H1 (cell line): ENCODE results near the gene APOM. TPM values are rescaled to one million over a fixed set of nuclear protein-coding genes. Genes with fewer than 3 reads are reported as not detected.

ENCODE experiments used
- CTCF ChIA-PET: fragments of 300-600 bp; sonication (Branson Sonifier 250); formaldehyde crosslinking; loops from one replicate; lab custom pipeline; 2021; ENCODE audit not compliant: partially characterized antibody; lab: Charles Lee
- POLR2A ChIA-PET: fragments of 300-600 bp; sonication (Branson Sonifier 250); formaldehyde crosslinking; loops from one replicate; lab custom pipeline; 2021; ENCODE audit warnings: inconsistent platforms; ENCODE audit not compliant: partially characterized antibody; lab: Charles Lee
- DNase-seq, 2 experiments: peaks; one replicate each; pipeline versions ENCODE4 v3.0.0 to v3.0.0-alpha.2; 2010 to 2022; ENCODE audit warnings: low spot score in 2 of 2, low read depth in 1 of 2, mixed read lengths in 1 of 2
- FAIRE-seq: peaks from 2 replicates; lab custom pipeline; 2011; peaks lifted over from hg19 to GRCh38; lab: Jason Lieb, UNC
- H2AFZ ChIP-seq: 2 replicates; pipeline ENCODE4 v1.8.1; 2012; ENCODE audit warnings: low read length, inconsistent platforms
- H2AK5ac ChIP-seq: 2 replicates; pipeline ENCODE4 v1.6.1; 2013; ENCODE audit warnings: low read depth, low read length
- H2BK120ac ChIP-seq: replicated peaks from 2 replicates; pipeline ENCODE3; 2013; ENCODE audit warnings: low read depth, low read length, inconsistent platforms
- H2BK12ac ChIP-seq: 2 replicates; pipeline ENCODE4 v1.6.1; 2013; ENCODE audit warnings: low read depth, low read length
- H2BK15ac ChIP-seq: 2 replicates; pipeline ENCODE4 v1.6.1; 2013; ENCODE audit warnings: low read length
- H2BK20ac ChIP-seq: 2 replicates; pipeline ENCODE4 v1.6.1; 2013; ENCODE audit warnings: low read length
- H2BK5ac ChIP-seq: 2 replicates; pipeline ENCODE4 v1.6.1; 2013; ENCODE audit warnings: low read depth, low read length
- H3K14ac ChIP-seq: 2 replicates; pipeline ENCODE4 v1.6.1; 2013; ENCODE audit warnings: inconsistent platforms; ENCODE audit not compliant: insufficient read length
- H3K18ac ChIP-seq: 2 replicates; pipeline ENCODE4 v1.6.1; 2013; ENCODE audit warnings: low read length; ENCODE audit errors: extremely low read depth
- H3K23ac ChIP-seq: 2 replicates; pipeline ENCODE4 v1.6.1; 2013; ENCODE audit warnings: inconsistent platforms; ENCODE audit not compliant: insufficient read length
- H3K23me2 ChIP-seq: 2 replicates; pipeline ENCODE4 v1.6.1; 2013; ENCODE audit warnings: low read depth, low read length
- H3K27ac ChIP-seq: 2 replicates; pipeline ENCODE4 v1.6.1; 2011; ENCODE audit warnings: low read depth, low read length, inconsistent platforms
- H3K27me3 ChIP-seq, 4 experiments: replicated peaks in 1 of 4; 1 replicate in 1 of 4; 2 replicates in 3 of 4; pipeline versions ENCODE4 v1.6.1 to v1.8.1; 2011 to 2013; ENCODE audit warnings: low read length in 3 of 4, mild to moderate bottlenecking in 3 of 4, inconsistent platforms in 2 of 4, mixed read lengths in 2 of 4, moderate library complexity in 1 of 4; ENCODE audit not compliant: control insufficient read depth in 3 of 4, insufficient read depth in 3 of 4; ENCODE audit errors: extremely low read depth in 1 of 4
- H3K36me3 ChIP-seq, 4 experiments: 2 replicates each; pipeline versions ENCODE4 v1.6.1 to v1.8.1; 2011 to 2013; ENCODE audit warnings: mild to moderate bottlenecking in 4 of 4, low read length in 3 of 4, moderate library complexity in 2 of 4, control low read depth in 1 of 4, inconsistent platforms in 1 of 4; ENCODE audit not compliant: insufficient read depth in 4 of 4, control insufficient read depth in 2 of 4
- H3K4ac ChIP-seq: replicated peaks from 2 replicates; pipeline ENCODE3; 2013; ENCODE audit warnings: low read length, low read depth, mixed read lengths, inconsistent platforms; ENCODE audit not compliant: insufficient read length
- H3K4me1 ChIP-seq, 4 experiments: replicated peaks in 1 of 4; 1 replicate in 1 of 4; 2 replicates in 3 of 4; pipeline versions ENCODE4 v1.6.1 to v1.8.1; 2011 to 2013; ENCODE audit warnings: low read length in 3 of 4, inconsistent platforms in 2 of 4, mixed read lengths in 1 of 4; ENCODE audit not compliant: insufficient read depth in 4 of 4, control insufficient read depth in 3 of 4
- H3K4me2 ChIP-seq, 2 experiments: 2 replicates each; pipeline versions ENCODE4 v1.6.1 to v1.8.1; 2011 to 2013; ENCODE audit warnings: low read depth in 2 of 2, low read length in 2 of 2, control low read depth in 1 of 2, inconsistent platforms in 1 of 2, mild to moderate bottlenecking in 1 of 2; ENCODE audit not compliant: insufficient read depth in 1 of 2
- H3K4me3 ChIP-seq, 4 experiments: fragments of 200-600, 300-600 bp in 1 of 4; sonication (generic), shearing (Covaris generic), sonication (Bioruptor Twin) in 1 of 4; 2 replicates each; pipeline versions ENCODE4 v1.5.1 to v1.8.1; 2011 to 2016; ENCODE audit warnings: low read length in 4 of 4, low read depth in 3 of 4, control low read depth in 2 of 4, inconsistent platforms in 2 of 4, mild to moderate bottlenecking in 2 of 4, mixed read lengths in 1 of 4, moderate library complexity in 1 of 4; ENCODE audit not compliant: insufficient read depth in 2 of 4; ENCODE audit errors: extremely low read depth in 1 of 4
- H3K56ac ChIP-seq: replicated peaks from 2 replicates; pipeline ENCODE3; 2013; ENCODE audit warnings: low read depth, mild to moderate bottlenecking, mixed read lengths, low read length, inconsistent platforms; ENCODE audit not compliant: insufficient read length
- H3K79me1 ChIP-seq: 2 replicates; pipeline ENCODE4 v1.6.1; 2013; ENCODE audit warnings: low read depth, low read length, control low read depth
- H3K79me2 ChIP-seq, 2 experiments: 2 replicates each; pipeline versions ENCODE4 v1.6.1 to v1.8.1; 2012 to 2013; ENCODE audit warnings: low read length in 2 of 2, mild to moderate bottlenecking in 2 of 2, inconsistent platforms in 1 of 2; ENCODE audit not compliant: insufficient read depth in 2 of 2, control insufficient read depth in 1 of 2
- H3K9ac ChIP-seq, 4 experiments: replicated peaks in 1 of 4; 1 replicate in 1 of 4; 2 replicates in 3 of 4; pipeline versions ENCODE4 v1.6.1 to v1.8.1; 2011 to 2013; ENCODE audit warnings: low read depth in 3 of 4, low read length in 3 of 4, control low read depth in 2 of 4, mild to moderate bottlenecking in 2 of 4, moderate library complexity in 2 of 4, inconsistent platforms in 1 of 4; ENCODE audit errors: extremely low read depth in 1 of 4
- H3K9me3 ChIP-seq, 2 experiments: 2 replicates each; pipeline versions ENCODE4 v1.6.1 to v1.8.1; 2012 to 2013; ENCODE audit warnings: mild to moderate bottlenecking in 2 of 2, moderate library complexity in 2 of 2, control low read depth in 1 of 2, inconsistent platforms in 1 of 2, low read depth in 1 of 2, low read length in 1 of 2, mixed read lengths in 1 of 2; ENCODE audit not compliant: insufficient read depth in 2 of 2
- H4K20me1 ChIP-seq, 2 experiments: replicated peaks in 1 of 2; 2 replicates each; pipeline versions ENCODE3 to v1.8.1; 2011 to 2013; ENCODE audit warnings: inconsistent platforms in 2 of 2, low read length in 2 of 2, mild to moderate bottlenecking in 1 of 2; ENCODE audit not compliant: insufficient read depth in 2 of 2, control insufficient read depth in 1 of 2
- H4K5ac ChIP-seq: 2 replicates; pipeline ENCODE4 v1.6.1; 2013; ENCODE audit warnings: low read length, low read depth, mixed read lengths, inconsistent platforms; ENCODE audit not compliant: insufficient read length
- H4K8ac ChIP-seq: 2 replicates; pipeline ENCODE4 v1.8.0; 2013; ENCODE audit warnings: mild to moderate bottlenecking, moderate library complexity, low read length, inconsistent platforms; ENCODE audit not compliant: insufficient read depth; ENCODE audit errors: extremely low read depth
- H4K91ac ChIP-seq: replicated peaks from 2 replicates; pipeline ENCODE3; 2013; ENCODE audit warnings: low read length, mixed read lengths, inconsistent platforms; ENCODE audit not compliant: insufficient read length
- ATF2 ChIP-seq: IDR thresholded peaks from 2 replicates; pipeline ENCODE4 v1.6.1; 2012; ENCODE audit warnings: low read length, inconsistent platforms
- BCL11A ChIP-seq, 2 experiments: IDR thresholded peaks; one replicate each; pipeline ENCODE4 v1.6.1; 2011; ENCODE audit warnings: low read depth in 2 of 2, low read length in 2 of 2, mild to moderate bottlenecking in 2 of 2
- CHD1 ChIP-seq: IDR thresholded peaks from 2 replicates; pipeline ENCODE4 v1.6.1; 2012; ENCODE audit warnings: low read depth, low read length, improper control_type of control experiment
- CHD2 ChIP-seq: IDR thresholded peaks from 2 replicates; pipeline ENCODE4 v1.6.1; 2012; ENCODE audit warnings: low read length, improper control_type of control experiment
- HDAC2 ChIP-seq, 2 experiments: fragments of 300-600 bp in 1 of 2; sonication (generic) in 1 of 2; IDR thresholded peaks; 2 replicates each; pipeline ENCODE4 v1.6.1; 2011 to 2012; ENCODE audit warnings: low read depth in 2 of 2, low read length in 2 of 2, mild to moderate bottlenecking in 2 of 2, moderate library complexity in 2 of 2, borderline replicate concordance in 1 of 2, inconsistent platforms in 1 of 2
- KDM4A ChIP-seq: IDR thresholded peaks from one replicate; pipeline ENCODE4 v1.7.1; 2012; ENCODE audit warnings: low read depth, mild to moderate bottlenecking, moderate library complexity, low read length, inconsistent platforms; ENCODE audit not compliant: severe bottlenecking
- KDM5A ChIP-seq: fragments of 200-600 bp; IDR thresholded peaks from 2 replicates; pipeline ENCODE4 v1.7.1; 2012; ENCODE audit warnings: mild to moderate bottlenecking, low read length, inconsistent platforms, mixed read lengths
- MAFK ChIP-seq: IDR thresholded peaks from 2 replicates; pipeline ENCODE4 v1.6.1; 2012; ENCODE audit warnings: low read depth, mild to moderate bottlenecking, improper control_type of control experiment, low read length
- PHF8 ChIP-seq: fragments of 200-600 bp; sonication (generic); conservative IDR thresholded peaks from 2 replicates; pipeline ENCODE4 v1.7.1; 2012; ENCODE audit warnings: low read depth, mild to moderate bottlenecking, inconsistent platforms, low read length, moderate library complexity
- POLR2AphosphoS5 ChIP-seq: IDR thresholded peaks from 2 replicates; pipeline ENCODE4 v1.6.1; 2011; ENCODE audit warnings: low read depth, low read length
- SP2 ChIP-seq: IDR thresholded peaks from 2 replicates; pipeline ENCODE4 v1.6.1; 2012; ENCODE audit warnings: mild to moderate bottlenecking, low read length, inconsistent platforms
- SRF ChIP-seq: IDR thresholded peaks from 2 replicates; pipeline ENCODE4 v1.6.1; 2011; ENCODE audit warnings: mild to moderate bottlenecking, low read depth, low read length, moderate library complexity
- TEAD4 ChIP-seq: IDR thresholded peaks from 2 replicates; pipeline ENCODE4 v1.6.1; 2012; ENCODE audit warnings: low read depth, low read length, inconsistent platforms, mixed read lengths
- WGBS, 2 experiments: shearing (Covaris generic) in 1 of 2; methylation state at CpG; one replicate each; pipeline versions ENCODE4 v1.1.6 to v1.1.7; 2013 to 2015; ENCODE audit warnings: low lambda C conversion rate in 2 of 2, mixed read lengths in 2 of 2, inconsistent platforms in 1 of 2, low coverage in 1 of 2, missing lambda C conversion rate in 1 of 2; ENCODE audit not compliant: insufficient replicate concordance in 2 of 2, insufficient coverage in 1 of 2, insufficient read length in 1 of 2; ENCODE audit errors: extremely low coverage in 1 of 2, missing lambda C conversion rate in 1 of 2; 5-methylcytosine and 5-hydroxymethylcytosine counted together
- polyA plus RNA-seq, 7 experiments: library from polyadenylated mRNA; depleted of rRNA in 3 of 7; stranded (reverse) in 5 of 7; unstranded in 2 of 7; fragments of >200 nt in 5 of 7; fragments of 200-250 nt in 2 of 7; gene quantifications; 1 replicate in 5 of 7; 2 replicates in 1 of 7; 4 replicates in 1 of 7; pipeline versions ENCODE4 v1.2.1 to v1.2.3, GENCODE V29; 2011 to 2013; ENCODE audit warnings: missing spikeins in 2 of 7, mixed read lengths in 2 of 7
- total RNA-seq: library from RNA; stranded (reverse); fragmentation: NEBNext Ultra II Directional; extraction: Animal tissue kit (Norgen Biotek cat#: 25700); gene quantifications from 2 replicates; pipeline ENCODE4 v1.2.1, GENCODE V29; 2021

Gene APOM
- total and polyA plus RNA-seq, 2 of the 8 experiments (the other 6 are each of a cell fraction or from before 2014, with no cell fraction given) = 3.4 to 12.0 TPM

DNA sequence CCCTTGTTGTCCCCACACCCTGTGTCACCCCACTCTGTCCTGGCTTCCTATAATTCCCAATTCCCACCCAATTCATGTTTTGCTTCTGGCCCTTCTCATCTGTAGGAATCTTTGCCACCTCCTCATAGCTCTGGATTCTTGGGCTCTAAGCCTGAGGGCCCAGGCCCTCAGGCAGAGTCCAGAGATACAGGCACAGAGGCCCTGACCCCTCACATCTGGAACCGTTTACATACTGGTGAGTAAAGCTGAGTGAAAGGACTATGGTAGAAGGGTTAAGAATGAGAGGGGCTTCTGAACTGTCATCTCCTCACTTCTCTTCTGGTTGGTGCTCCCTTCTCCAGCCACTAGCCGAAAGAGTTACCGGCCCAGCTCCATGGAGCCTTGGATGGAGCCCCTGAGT, 21.6 kb upstream of the APOM start:
- H3K18ac ChIP-seq = no peak overlapping the region
- no peak overlapping the region for H3K14ac ChIP-seq
- H4K20me1 ChIP-seq = peaks cover 17 to 22% of the 10 kb centered on the region in 2 experiments
- no peak overlapping the region for H2AK5ac ChIP-seq
- no peaks in the 10 kb centered on the region; a peak in 1 of 4 replicates for H3K79me2 ChIP-seq
- no peaks in the 10 kb centered on the region for H3K27me3 ChIP-seq
- H3K23ac ChIP-seq = no peak overlapping the region
- no peak overlapping the region for H3K4me2 ChIP-seq
- no peak overlapping the region for H2BK15ac ChIP-seq
- FAIRE-seq (no peak), DNase-seq (no peak)
- H3K36me3 ChIP-seq = peaks cover 64 to 98% (median 84%) of the 10 kb centered on the region in 4 experiments
- H3K4ac ChIP-seq = no peak overlapping the region
- H4K5ac ChIP-seq = no peak overlapping the region
- POLR2A ChIA-PET = interaction anchor here (0.7 to 34.9 kb wide), 6 partner anchors 9 to 193 kb away, joined by 3 to 883 read pairs (median 62); partner anchors contain the start of genes APOM, BAG6, C6orf47 and CSNK2B
- H2BK12ac ChIP-seq = no peak overlapping the region
- H2AFZ ChIP-seq = no peak overlapping the region
- peaks cover 9% of the 10 kb centered on the region; the same call in 1 of the 2 replicates for H3K79me1 ChIP-seq
- 91% methylated on average over 3 of the region's 3 CpGs; no CpG with 5 or more reads in 1 of the 2 experiments for WGBS, 2 experiments
- no peak overlapping the region for H3K4me3 ChIP-seq
- no peaks in the 10 kb centered on the region for H3K9me3 ChIP-seq
- H2BK120ac ChIP-seq = no peak overlapping the region
- no peaks in the 10 kb centered on the region for H3K23me2 ChIP-seq
- H3K27ac ChIP-seq = no peak overlapping the region
- CTCF ChIA-PET = interaction anchor here (0.5 to 3.0 kb wide), 7 partner anchors 11 to 88 kb away, joined by 3 to 11 read pairs (median 6); partner anchors contain the start of genes ATP6V1G2, BAG6 and GPANK1
- H4K91ac ChIP-seq = no peak overlapping the region
- H3K4me1 ChIP-seq = no peaks in the 10 kb centered on the region
- H2BK5ac ChIP-seq = no peak overlapping the region
- no peak overlapping the region for H3K56ac ChIP-seq
- H4K8ac ChIP-seq = no peak overlapping the region
- no peak overlapping the region for H3K9ac ChIP-seq
- no peak overlapping the region for H2BK20ac ChIP-seq
- no peak for TF ChIP-seq PHF8
- no peak for TF ChIP-seq SP2
- no peak for TF ChIP-seq CHD2
- TF ChIP-seq KDM4A = no peak
- TF ChIP-seq ATF2 = no peak
- no peak for TF ChIP-seq MAFK
- no peak for TF ChIP-seq SRF
- TF ChIP-seq TEAD4 = no peak
- TF ChIP-seq POLR2AphosphoS5 = no peak
- TF ChIP-seq HDAC2 (IDR thresholded peaks at IDR 0.05; ENCODE audit: borderline replicate concordance in 1 of 2, low read depth in 2 of 2, low read length in 2 of 2) = no peak
- no peak for TF ChIP-seq KDM5A
- TF ChIP-seq CHD1 = no peak
- no peak for TF ChIP-seq BCL11A (IDR thresholded peaks at IDR 0.05; ENCODE audit: low read depth in 2 of 2, low read length in 2 of 2)
